Body of pancreas (tissue), 4 donors: Measurements from ENCODE around the gene DHX35.

Experiments used
- CTCF ChIP-seq, 7 experiments: fragments of 450-650 bp in 4 of 7; fragments of 200-600 bp in 3 of 7; sonication (generic) in 3 of 7; IDR thresholded peaks; one replicate each; pipeline ENCODE4 v1.5.1; 2016 to 2019; ENCODE audit warnings: antibody characterized with exemption in 7 of 7
- POLR2A ChIP-seq, 3 donors: fragments of 450-650 bp; IDR thresholded peaks; one replicate each; pipeline ENCODE4 v1.6.1; 2016; ENCODE audit warnings: antibody characterized with exemption in 3 of 3, mild to moderate bottlenecking in 2 of 3

DNA sequence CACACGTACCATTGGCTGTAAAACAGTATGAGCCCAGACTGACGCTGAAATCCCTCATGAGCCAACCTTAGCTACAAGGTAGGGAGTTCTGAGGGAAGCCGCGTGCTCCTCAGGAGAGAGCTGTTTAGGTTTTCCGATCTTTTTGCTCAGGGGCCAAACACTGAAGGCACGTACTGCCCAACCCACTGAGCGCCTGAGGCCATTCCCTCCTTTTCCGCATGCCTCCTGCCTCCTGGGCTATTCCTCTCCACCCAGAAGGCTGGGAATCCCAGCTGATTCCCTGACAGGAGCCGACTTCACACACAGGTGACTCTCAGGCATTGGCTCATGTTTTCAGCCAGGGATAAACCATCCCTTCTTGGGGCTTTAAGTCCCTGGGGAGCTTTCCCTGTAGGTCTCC is 41.3 kb upstream of the DHX35 start:
- TF ChIP-seq CTCF (IDR thresholded peaks at IDR 0.05) (no peak), POLR2A (IDR thresholded peaks at IDR 0.05) (no peak)
